NOMO-1 treated with DMSO at 0.1 percent for 48 hours (cell line): ENCODE results near the gene FRYL.

Source experiments
- DNase-seq: peaks from one replicate; lab custom pipeline; 2025; ENCODE audit not compliant: unreplicated experiment; lab: John Stamatoyannopoulos, UW

Gene FRYL

DNA sequence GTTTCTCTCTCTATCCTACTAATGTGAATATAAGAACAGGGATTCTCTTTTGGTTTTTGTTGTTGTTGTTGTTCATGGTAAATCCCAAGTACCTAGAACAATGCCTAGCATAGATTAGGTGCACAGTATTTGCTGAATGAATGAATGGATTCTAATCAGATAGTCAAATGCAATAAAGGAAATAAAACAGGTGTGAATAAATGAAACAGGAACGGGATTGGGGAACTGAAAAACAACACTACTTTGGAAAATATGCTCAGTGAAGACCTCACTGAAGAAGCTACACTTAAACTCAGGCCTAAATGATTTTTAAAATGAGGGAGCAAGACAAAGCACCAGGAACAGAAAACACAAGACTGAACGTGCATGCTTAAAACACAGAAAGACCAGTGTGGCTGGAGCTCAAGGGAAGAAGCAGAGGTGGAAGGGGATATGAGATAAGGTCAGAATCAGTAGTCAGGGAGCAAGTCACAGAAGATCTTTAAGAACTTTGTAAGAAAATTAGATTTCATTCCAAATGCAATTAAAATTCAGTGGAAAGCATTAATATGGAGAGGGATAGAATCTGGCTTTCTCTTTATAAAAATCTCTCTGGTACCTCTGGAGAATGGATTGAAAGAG lies 145.3 kb downstream of the FRYL start:
- no peak for DNase-seq

DNA sequence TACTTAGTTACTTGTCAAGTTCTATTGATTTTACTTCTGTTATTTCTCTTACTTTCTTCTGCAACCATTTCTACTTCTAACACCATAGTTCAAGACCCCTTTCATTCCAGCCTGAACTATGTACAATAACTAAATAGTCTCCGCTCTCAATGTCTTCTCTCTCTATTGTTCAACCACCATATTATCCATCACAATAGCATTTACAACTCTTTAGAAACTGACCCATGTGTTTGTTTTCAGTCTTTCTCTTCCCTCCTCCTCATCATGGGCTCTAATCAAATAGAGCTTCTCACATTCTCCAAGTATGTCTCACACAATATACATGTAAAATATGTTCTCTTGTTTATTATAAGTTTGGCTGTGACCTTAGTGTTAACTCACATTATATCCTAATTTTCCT lies 146.4 kb downstream of the FRYL start:
- DNase-seq, result no peak

GRCh38 chr4:48629458-48629857 lies 150.6 kb downstream of the FRYL start:
- DNase-seq, result no peak

- DNase-seq, result no peak
Measured at GRCh38 chr4:48623182-48623780, 156.8 kb downstream of the FRYL start.

- DNase-seq, result no peak
Measured at GRCh38 chr4:48620831-48621230, 159.2 kb downstream of the FRYL start.

GRCh38 chr4:48620093-48620492 lies 160.0 kb downstream of the FRYL start:
- no peak for DNase-seq

GRCh38 chr4:48604527-48604926 lies 175.6 kb downstream of the FRYL start:
- no peak for DNase-seq

- DNase-seq, result no peak
Measured at GRCh38 chr4:48604041-48604440, 176.0 kb downstream of the FRYL start.

GRCh38 chr4:48603366-48604003 lies 176.6 kb downstream of the FRYL start:
- no peak for DNase-seq

DNA sequence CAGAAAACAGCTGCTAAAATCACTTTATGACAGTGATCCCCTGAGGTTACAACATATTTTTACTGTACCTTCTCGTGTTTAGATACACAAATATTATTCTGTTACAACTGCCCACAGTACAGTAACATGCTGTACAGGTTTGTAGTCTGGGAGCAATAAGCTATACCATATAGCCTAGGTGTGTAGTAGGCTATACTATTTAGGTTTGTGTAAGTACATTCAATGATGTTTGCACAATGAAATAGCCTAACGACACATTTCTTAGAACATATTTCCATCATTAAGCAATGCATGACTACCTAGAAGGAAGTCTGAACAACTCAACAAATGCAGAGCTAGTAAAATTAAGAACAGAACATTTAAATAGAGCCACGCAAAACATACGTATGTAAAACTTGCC lies 177.3 kb downstream of the FRYL start:
- DNase-seq, result no peak

DNA sequence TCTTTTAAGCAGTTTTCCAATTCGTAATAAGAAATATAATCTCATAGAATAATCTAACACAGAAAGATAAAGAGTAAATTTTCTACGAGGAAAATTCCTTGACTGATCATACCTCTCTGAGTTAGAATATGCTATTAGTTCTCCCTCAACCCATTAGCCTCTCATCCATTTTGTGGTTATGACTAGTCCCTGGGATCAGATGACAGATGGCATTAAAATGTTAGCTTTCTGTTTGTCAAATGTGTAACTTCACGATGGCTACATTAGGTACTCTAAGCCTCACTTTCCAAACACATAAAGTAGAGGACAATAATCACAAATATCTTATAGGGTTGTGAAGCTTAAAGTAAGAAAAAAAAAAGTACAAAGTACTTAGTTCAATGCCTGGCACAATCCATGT lies 177.9 kb downstream of the FRYL start:
- DNase-seq, result no peak

DNA sequence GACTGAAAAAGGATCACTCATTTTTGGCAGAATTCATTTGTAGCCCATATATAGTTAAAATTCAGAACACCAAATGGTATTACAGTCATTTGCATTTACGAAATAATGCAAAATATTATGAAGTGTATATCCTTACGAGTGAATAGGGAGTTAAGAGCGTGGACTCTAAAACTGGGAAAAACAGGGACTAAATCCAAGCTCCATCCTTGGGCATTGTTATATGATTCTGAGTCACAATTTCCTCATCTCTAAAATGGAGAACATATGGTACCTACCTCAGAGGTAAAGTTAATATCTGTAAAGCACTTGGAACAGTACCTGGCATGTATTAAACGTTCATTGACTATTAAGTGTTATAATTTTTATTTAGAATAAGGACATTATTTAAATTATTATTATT lies 183.7 kb downstream of the FRYL start:
- DNase-seq, result no peak

DNA sequence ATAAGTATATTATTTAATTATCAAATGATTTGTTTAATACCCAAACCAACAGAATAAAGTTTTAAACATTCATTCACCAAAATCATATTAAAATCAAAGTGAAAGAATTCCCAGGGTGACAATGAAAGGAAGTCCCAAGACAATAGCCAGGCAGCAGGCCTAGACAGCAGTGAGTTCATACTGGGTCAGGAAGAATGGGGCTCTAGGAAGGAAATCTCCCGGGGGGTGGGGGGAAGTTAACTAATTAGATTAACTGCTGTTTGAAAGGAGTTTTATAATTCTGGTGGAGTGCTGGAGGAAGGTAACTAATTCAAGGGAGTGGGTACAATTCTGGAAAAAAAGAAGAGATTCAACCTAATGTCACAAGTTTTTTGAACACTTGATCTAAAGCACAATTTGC lies 185.9 kb downstream of the FRYL start:
- DNase-seq, result no peak

DNA sequence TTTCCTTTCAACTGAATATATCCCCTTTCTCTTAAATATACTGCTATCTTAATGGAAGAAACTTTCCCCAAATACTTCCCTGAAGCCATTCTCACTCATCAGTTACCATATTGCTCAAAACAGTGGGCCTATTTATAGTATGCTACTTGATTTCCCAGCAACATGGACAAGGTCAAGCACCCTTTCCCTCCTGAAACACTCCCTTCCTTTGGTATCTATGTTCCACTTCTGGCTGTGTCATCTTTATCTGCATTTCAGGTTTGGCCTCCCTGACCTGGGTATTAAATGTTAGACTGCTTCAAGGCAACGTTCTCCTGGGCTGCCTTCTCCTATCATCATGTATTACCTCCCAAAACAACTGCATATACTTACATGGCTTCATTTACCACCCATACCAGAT lies 188.7 kb downstream of the FRYL start:
- no peak for DNase-seq

GRCh38 chr4:48590884-48591283 lies 189.2 kb downstream of the FRYL start:
- no peak for DNase-seq

DNA sequence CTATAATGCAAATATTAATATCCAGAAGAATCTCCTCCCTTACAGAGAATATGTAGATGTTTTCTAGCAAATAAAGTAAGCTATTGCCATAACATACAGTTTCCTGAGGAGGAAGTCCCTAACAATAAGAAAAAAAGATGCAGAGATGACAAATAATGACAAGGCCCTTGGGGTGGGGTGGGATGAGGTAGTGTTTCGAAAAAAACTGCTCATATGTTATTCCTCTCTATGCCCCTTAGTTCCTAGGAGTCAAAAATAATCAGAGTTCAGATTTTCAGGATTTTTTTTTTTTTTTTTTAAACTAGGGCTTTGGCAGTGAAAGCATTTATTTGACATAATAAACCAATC lies 191.0 kb downstream of the FRYL start:
- no peak for DNase-seq

- no peak for DNase-seq
Measured at GRCh38 chr4:48588230-48589097, 191.6 kb downstream of the FRYL start.

GRCh38 chr4:48585401-48585800 lies 194.7 kb downstream of the FRYL start:
- no peak for DNase-seq

- DNase-seq, result peak; percentile 37
Measured at GRCh38 chr4:48578132-48578968, 201.7 kb downstream of the FRYL start.

GRCh38 chr4:48575964-48576363 lies 204.1 kb downstream of the FRYL start:
- DNase-seq, result no peak

GRCh38 chr4:48571471-48571870 lies 208.6 kb downstream of the FRYL start:
- no peak for DNase-seq
